Suprapubic skin (tissue), 4 donors: ENCODE results near the gene PSMA6. TPM values are rescaled to one million over a fixed set of nuclear protein-coding genes. Genes with fewer than 3 reads are reported as not detected.
"Not testable (repeated sequence)": the region's sequence is repeated elsewhere in the genome, so short reads cannot be mapped to it uniquely, and the experiment has no call there.

Experiments
- DNase-seq, 2 donors: peaks; one replicate each; pipeline ENCODE4 v3.0.0-alpha.2; 2019; ENCODE audit warnings: low spot score in 2 of 2
- H3K27ac ChIP-seq: fragments of 200-600 bp; sonication (generic); one replicate; pipeline ENCODE4 v1.5.1; 2019
- H3K27me3 ChIP-seq: fragments of 200-600 bp; sonication (generic); one replicate; pipeline ENCODE4 v1.5.1; 2019
- H3K36me3 ChIP-seq: fragments of 200-600 bp; sonication (generic); one replicate; pipeline ENCODE4 v1.5.1; 2019
- H3K4me1 ChIP-seq: fragments of 200-600 bp; sonication (generic); one replicate; pipeline ENCODE4 v1.5.1; 2019
- H3K4me3 ChIP-seq: fragments of 200-600 bp; sonication (generic); one replicate; pipeline ENCODE4 v1.5.1; 2019; ENCODE audit warnings: mild to moderate bottlenecking
- H3K9me3 ChIP-seq: fragments of 200-600 bp; sonication (generic); one replicate; pipeline ENCODE4 v1.5.1; 2019
- CTCF ChIP-seq, 2 donors: fragments of 200-600 bp in 1 of 2; fragments of 450-650 bp in 1 of 2; sonication (generic) in 1 of 2; IDR thresholded peaks; one replicate each; pipeline ENCODE4 v1.5.1; 2016 to 2019; ENCODE audit warnings: antibody characterized with exemption in 2 of 2, mild to moderate bottlenecking in 1 of 2, moderate library complexity in 1 of 2
- EP300 ChIP-seq: sonication (generic); formaldehyde crosslinking; IDR thresholded peaks from one replicate; pipeline ENCODE4 v1.6.1; 2017; ENCODE audit warnings: antibody characterized with exemption
- POLR2A ChIP-seq, 2 donors: fragments of 450-650 bp; IDR thresholded peaks; one replicate each; pipeline ENCODE4 v1.6.1; 2017; ENCODE audit warnings: antibody characterized with exemption in 2 of 2, mild to moderate bottlenecking in 2 of 2, moderate library complexity in 2 of 2
- POLR2AphosphoS5 ChIP-seq, 3 donors: sonication (generic); formaldehyde crosslinking; IDR thresholded peaks; one replicate each; pipeline ENCODE4 v1.6.1; 2017; ENCODE audit warnings: antibody characterized with exemption in 3 of 3
- WGBS: methylation state at CpG from one replicate; pipeline ENCODE4 v1.1.5; 2018; 5-methylcytosine and 5-hydroxymethylcytosine counted together
- total RNA-seq, 4 donors: library from RNA; depleted of rRNA; stranded (reverse); fragments of >200 nt; gene quantifications; one replicate each; pipeline ENCODE4 v1.1.0, GENCODE V29; 2016

The PSMA6 gene
- total RNA-seq, 4 donors from 2014 or later = 80.4 to 133 (median 110) TPM

- H3K9me3 ChIP-seq = no peaks in the 10 kb centered on the region
- H3K4me3 ChIP-seq = no peak overlapping the region
- no peaks in the 10 kb centered on the region for H3K27me3 ChIP-seq
- 41% methylated on average over 8 of the region's 8 CpGs for WGBS
- TF ChIP-seq POLR2AphosphoS5 (IDR thresholded peaks at IDR 0.05) = no peak
- TF ChIP-seq POLR2A (IDR thresholded peaks at IDR 0.05) = no peak
- no peak for TF ChIP-seq EP300
- TF ChIP-seq CTCF (IDR thresholded peaks at IDR 0.05) = no peak
- H3K27ac ChIP-seq = peak overlapping the region; percentile 83
- no peaks in the 10 kb centered on the region for H3K36me3 ChIP-seq
- H3K4me1 ChIP-seq = peaks cover 68% of the 10 kb centered on the region
- DNase-seq = peak in 1 of 2 donors; percentile 45
Measured at GRCh38 chr14:35333264-35333730, 41.1 kb downstream of the PSMA6 start.

GRCh38 chr14:35333797-35334743 lies 41.9 kb downstream of the PSMA6 start:
- WGBS = 83% methylated on average over 5 of the region's 15 CpGs
- H3K27ac ChIP-seq = peak overlapping the region; percentile 83
- H3K27me3 ChIP-seq = no peaks in the 10 kb centered on the region
- no peaks in the 10 kb centered on the region for H3K36me3 ChIP-seq
- H3K4me1 ChIP-seq = peaks cover 76% of the 10 kb centered on the region
- H3K9me3 ChIP-seq = no peaks in the 10 kb centered on the region
- TF ChIP-seq POLR2AphosphoS5 (IDR thresholded peaks at IDR 0.05) (no peak), EP300 (no peak), CTCF (IDR thresholded peaks at IDR 0.05) (no peak), POLR2A (IDR thresholded peaks at IDR 0.05) (no peak)
- no peak overlapping the region for H3K4me3 ChIP-seq
- DNase-seq = peak in 1 of 2 donors; percentile 49

GRCh38 chr14:35335388-35336092 lies 43.4 kb downstream of the PSMA6 start:
- no peaks in the 10 kb centered on the region for H3K9me3 ChIP-seq
- no peaks in the 10 kb centered on the region for H3K27me3 ChIP-seq
- DNase-seq = no peak
- peak overlapping the region; percentile 83 for H3K27ac ChIP-seq
- peaks cover 91% of the 10 kb centered on the region for H3K4me1 ChIP-seq
- H3K4me3 ChIP-seq = no peak overlapping the region
- 80% methylated on average over 13 of the region's 13 CpGs for WGBS
- no peak for TF ChIP-seq EP300
- H3K36me3 ChIP-seq = no peaks in the 10 kb centered on the region

GRCh38 chr14:35336171-35336493 lies 44.0 kb downstream of the PSMA6 start:
- H3K4me1 ChIP-seq = peaks cover 97% of the 10 kb centered on the region
- DNase-seq, H3K4me3 ChIP-seq, H3K27me3 ChIP-seq, H3K9me3 ChIP-seq, H3K36me3 ChIP-seq: not testable (repeated sequence)
- H3K27ac ChIP-seq = peak overlapping the region; percentile 83
- TF ChIP-seq POLR2A (IDR thresholded peaks at IDR 0.05) = peak in 1 of 2 donors; percentile 36
- 56% methylated on average over 3 of the region's 3 CpGs for WGBS

GRCh38 chr14:35336494-35337268 lies 44.5 kb downstream of the PSMA6 start:
- Histone ChIP-seq H3K4me3 (no peak overlapping the region), H3K4me1 (peaks cover 99% of the 10 kb centered on the region), H3K36me3 (no peaks in the 10 kb centered on the region), H3K27ac (peak overlapping the region; percentile 83), H3K9me3 (no peaks in the 10 kb centered on the region), H3K27me3 (no peaks in the 10 kb centered on the region)
- TF ChIP-seq EP300 = peak; percentile 51
- TF ChIP-seq POLR2AphosphoS5 (IDR thresholded peaks at IDR 0.05) = peak; percentile 12 to 63 (median 19)
- no peak for TF ChIP-seq POLR2A (IDR thresholded peaks at IDR 0.05)
- WGBS = 16% methylated on average over 28 of the region's 28 CpGs
- peak; percentile 92 for DNase-seq
